Large intestine (tissue), 3 donors: ENCODE results near the gene PIK3R5. TPM values are rescaled to one million over a fixed set of nuclear protein-coding genes. Genes with fewer than 3 reads are reported as not detected.
"Not testable (repeated sequence)": the region's sequence is repeated elsewhere in the genome, so short reads cannot be mapped to it uniquely, and the experiment has no call there.

Source experiments
- DNase-seq, 2 donors: peaks; one replicate each; pipeline versions ENCODE4 v3.0.0 to v3.0.0-alpha.2; 2013
- H3K27ac ChIP-seq: one replicate; pipeline ENCODE4 v1.5.1; 2013; ENCODE audit warnings: low read length
- H3K27me3 ChIP-seq: 2 replicates; pipeline ENCODE4 v1.6.1; 2013; ENCODE audit warnings: low read length; ENCODE audit not compliant: control insufficient read depth, insufficient read depth
- H3K36me3 ChIP-seq: 2 replicates; pipeline ENCODE4 v1.6.1; 2013; ENCODE audit warnings: low read length; ENCODE audit not compliant: control insufficient read depth, insufficient read depth
- H3K4me1 ChIP-seq: one replicate; pipeline ENCODE4 v1.6.1; 2013; ENCODE audit warnings: low read length; ENCODE audit not compliant: control insufficient read depth, insufficient read depth
- H3K4me3 ChIP-seq: one replicate; pipeline ENCODE4 v1.5.1; 2013; ENCODE audit warnings: low read length
- H3K9me3 ChIP-seq: one replicate; pipeline ENCODE4 v1.6.1; 2013; ENCODE audit warnings: mild to moderate bottlenecking, low read depth, low read length, moderate library complexity; ENCODE audit not compliant: control insufficient read depth
- WGBS: methylation state at CpG from one replicate; pipeline ENCODE4 v1.1.5; 2013; ENCODE audit warnings: low lambda C conversion rate; ENCODE audit not compliant: insufficient coverage; 5-methylcytosine and 5-hydroxymethylcytosine counted together
- polyA plus RNA-seq: library from polyadenylated mRNA; unstranded; fragments of 120-200 nt; gene quantifications from one replicate; pipeline ENCODE4 v1.2.1, GENCODE V29; 2013

PIK3R5 gene
- polyA plus RNA-seq, 1 donor = 3.2 TPM

DNA sequence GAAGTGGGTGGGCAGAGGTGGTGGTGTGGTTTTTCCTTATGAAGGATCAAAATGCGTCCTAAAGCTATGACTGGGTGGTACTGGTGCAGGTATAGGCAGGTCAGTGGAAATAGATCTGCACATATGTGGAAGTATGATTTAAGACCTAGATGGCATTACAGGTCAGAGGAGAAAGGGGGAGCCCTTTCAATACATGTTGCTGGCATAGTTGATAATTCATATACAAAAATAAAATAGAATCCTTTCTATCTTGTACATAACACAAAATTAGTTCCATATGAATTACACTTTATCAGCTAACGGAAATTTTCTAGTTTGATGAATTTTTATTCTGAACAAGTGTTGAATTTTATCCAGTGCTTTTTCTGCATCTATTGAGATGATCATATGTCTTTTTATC is 20.8 kb upstream of the PIK3R5 start:
- no peaks in the 10 kb centered on the region for H3K9me3 ChIP-seq
- H3K27me3 ChIP-seq = no peaks in the 10 kb centered on the region
- no peak overlapping the region for H3K27ac ChIP-seq
- 100% methylated on average over 1 of the region's 2 CpGs for WGBS
- H3K4me3 ChIP-seq = no peak overlapping the region
- H3K36me3 ChIP-seq = no peaks in the 10 kb centered on the region
- no peaks in the 10 kb centered on the region for H3K4me1 ChIP-seq
- no peak for DNase-seq

DNA sequence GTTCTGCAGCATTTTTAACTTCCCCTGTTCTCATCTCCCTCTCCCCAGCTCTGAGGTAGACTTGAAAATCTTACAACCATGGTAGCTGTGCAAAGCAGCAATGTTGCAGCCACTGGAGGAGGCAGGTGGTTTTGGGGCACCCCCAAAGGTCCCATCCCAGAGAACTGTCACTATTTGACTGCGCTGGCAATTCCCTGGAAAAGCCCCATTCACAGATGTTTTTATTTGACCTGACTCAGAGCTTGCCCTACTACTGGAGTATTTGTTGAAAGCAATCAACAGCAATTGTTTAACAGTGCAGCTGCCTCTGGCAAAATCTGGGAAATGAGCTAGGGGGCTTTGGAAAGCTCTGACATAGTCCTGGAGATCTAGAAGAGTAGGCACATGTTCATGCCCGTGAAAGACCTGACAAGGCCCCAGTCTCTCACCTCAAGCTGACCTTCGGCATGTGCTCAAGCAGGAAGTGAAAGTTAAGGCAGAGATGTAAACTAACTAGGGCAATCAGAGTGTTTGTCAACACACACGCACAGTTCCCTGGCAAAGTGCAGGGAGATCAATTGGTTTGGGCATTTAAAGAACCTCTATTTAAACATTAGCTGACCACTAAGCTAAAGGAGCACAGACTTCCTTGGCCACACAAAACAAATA is 19.7 kb upstream of the PIK3R5 start:
- Histone ChIP-seq H3K4me3 (no peak overlapping the region), H3K36me3 (no peaks in the 10 kb centered on the region), H3K27ac (no peak overlapping the region), H3K4me1 (no peaks in the 10 kb centered on the region), H3K9me3 (no peaks in the 10 kb centered on the region), H3K27me3 (no peaks in the 10 kb centered on the region)
- WGBS = no CpG with 5 or more reads among the region's 4 CpGs
- no peak for DNase-seq

DNA sequence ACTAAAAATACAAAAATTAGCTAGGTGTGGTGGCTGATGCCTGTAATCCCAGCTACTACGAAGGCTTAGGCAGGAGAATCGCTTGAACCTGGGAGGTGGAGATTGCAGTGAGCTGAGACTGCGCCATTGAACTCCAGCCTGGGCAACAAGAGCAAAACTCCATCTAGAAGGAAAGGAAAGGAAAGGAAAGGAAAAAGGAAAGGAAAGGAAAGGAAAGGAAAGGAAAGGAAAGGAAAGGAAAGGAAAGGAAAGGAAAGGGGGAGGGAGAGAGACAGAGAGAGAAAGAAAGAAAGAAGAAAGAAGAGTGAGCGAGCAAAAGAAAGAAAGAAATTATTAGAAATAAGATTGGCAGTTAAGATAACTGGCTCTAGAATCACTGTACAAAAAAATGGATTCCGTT is 18.7 kb upstream of the PIK3R5 start:
- WGBS = 85% methylated on average over 5 of the region's 5 CpGs
- H3K27me3 ChIP-seq, DNase-seq, H3K9me3 ChIP-seq, H3K27ac ChIP-seq, H3K36me3 ChIP-seq, H3K4me1 ChIP-seq, H3K4me3 ChIP-seq: not testable (repeated sequence)

DNA sequence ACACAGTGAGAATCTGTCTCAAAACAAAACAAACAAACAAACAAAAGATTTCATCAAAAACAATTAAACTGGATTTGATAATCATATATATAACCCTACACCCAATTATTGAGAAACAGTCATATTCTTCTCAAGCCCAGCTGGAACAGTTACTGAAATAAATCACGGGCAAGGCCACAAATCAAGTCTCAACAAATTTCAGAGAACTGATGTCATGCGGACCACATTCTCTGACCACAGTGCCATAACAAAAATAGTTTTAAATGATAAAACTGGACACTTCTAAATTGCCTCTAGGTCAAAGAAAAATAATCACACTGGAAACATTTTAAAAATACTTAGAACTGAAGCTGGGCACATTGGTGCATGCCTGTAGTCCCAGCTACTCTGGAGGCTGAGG is 15.9 kb upstream of the PIK3R5 start:
- Histone ChIP-seq H3K4me1 (no peaks in the 10 kb centered on the region), H3K4me3 (no peak overlapping the region), H3K36me3 (no peaks in the 10 kb centered on the region), H3K27ac (no peak overlapping the region), H3K27me3 (no peaks in the 10 kb centered on the region), H3K9me3 (no peaks in the 10 kb centered on the region)
- no CpG with 5 or more reads among the region's 2 CpGs for WGBS
- DNase-seq = no peak

DNA sequence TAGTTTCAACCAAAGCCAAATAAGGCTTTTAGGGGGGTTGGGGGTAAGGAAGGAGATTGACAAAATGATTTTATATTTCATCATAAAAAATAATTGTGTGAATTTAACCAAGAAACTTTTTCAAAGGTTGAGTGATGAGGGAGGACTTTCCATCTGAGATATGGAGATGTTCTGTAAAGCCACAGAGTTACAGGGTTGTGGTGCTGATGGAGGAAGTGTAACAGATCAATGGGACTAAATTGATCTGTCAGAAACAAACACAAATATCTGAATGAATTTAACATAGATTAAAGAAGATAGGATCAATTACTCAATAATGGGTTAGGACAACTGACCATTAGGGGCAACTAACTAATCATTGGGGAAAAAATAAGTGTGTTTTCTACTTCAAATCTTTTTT is 14.2 kb upstream of the PIK3R5 start:
- no peaks in the 10 kb centered on the region for H3K27me3 ChIP-seq

DNA sequence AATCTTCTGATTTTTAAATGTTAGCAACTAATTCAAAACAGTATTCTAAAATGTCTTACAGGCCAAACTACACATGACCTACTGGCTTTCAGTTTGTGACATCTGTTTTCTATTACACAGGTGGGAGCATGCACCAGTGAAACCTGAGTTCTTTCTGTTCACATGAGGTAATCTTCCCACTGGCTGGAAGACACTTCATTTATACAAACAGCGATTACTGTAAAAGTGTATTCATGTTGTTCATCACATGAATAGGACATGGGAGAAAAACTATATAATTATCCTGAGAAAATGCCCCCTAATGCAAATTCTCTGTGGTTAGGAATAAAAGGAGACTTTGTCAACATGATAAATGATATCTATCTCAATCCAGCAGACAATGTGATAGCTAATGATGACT is 11.1 kb upstream of the PIK3R5 start:
- no peak overlapping the region for H3K4me3 ChIP-seq
- no peaks in the 10 kb centered on the region for H3K27me3 ChIP-seq
- H3K27ac ChIP-seq = no peak overlapping the region
- WGBS = no CpG with 5 or more reads among the region's 1 CpG
- H3K4me1 ChIP-seq = no peaks in the 10 kb centered on the region
- no peak for DNase-seq
- H3K36me3 ChIP-seq = no peaks in the 10 kb centered on the region
- H3K9me3 ChIP-seq = no peaks in the 10 kb centered on the region

More for the DNA sequence above, 14.2 kb upstream of the PIK3R5 start:
- H3K36me3 ChIP-seq = no peaks in the 10 kb centered on the region
- no peaks in the 10 kb centered on the region for H3K4me1 ChIP-seq
- no peak overlapping the region for H3K27ac ChIP-seq
- H3K9me3 ChIP-seq = no peaks in the 10 kb centered on the region
- DNase-seq = no peak
- H3K4me3 ChIP-seq = no peak overlapping the region

DNA sequence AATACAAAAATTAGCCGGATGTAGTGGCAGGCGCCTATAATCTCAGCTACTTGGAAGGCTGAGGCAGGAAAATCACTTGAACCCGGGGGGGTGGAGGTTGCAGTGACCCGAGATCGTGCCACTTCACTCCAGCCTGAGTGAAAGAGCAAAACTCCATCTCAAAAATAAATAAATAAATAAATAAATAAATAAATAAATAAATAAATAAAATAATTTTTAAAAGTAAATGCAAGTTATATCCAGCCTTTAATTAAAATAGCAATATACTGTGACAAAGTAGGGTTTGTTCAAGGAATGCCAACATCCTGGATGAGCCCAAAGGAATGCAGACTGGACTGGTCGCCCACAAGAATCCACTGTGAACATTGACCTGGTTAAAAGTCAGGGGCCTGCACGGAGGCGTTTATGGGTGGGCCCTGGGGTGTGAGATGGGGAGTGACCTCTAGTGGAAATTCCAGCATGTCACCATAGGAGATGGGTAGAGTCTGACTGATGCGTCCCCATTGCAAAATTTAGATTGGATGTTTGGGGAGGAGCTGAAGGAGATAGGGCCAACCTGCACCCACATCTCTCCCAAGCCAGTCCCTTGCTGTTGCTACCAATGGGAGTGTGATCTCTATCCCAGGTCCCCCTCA is 9.7 kb upstream of the PIK3R5 start:
- Histone ChIP-seq H3K36me3 (no peaks in the 10 kb centered on the region), H3K27me3 (no peaks in the 10 kb centered on the region), H3K4me1 (no peaks in the 10 kb centered on the region), H3K27ac (no peak overlapping the region), H3K4me3 (no peak overlapping the region), H3K9me3 (no peaks in the 10 kb centered on the region)
- DNase-seq = no peak
- 94% methylated on average over 3 of the region's 9 CpGs for WGBS

DNA sequence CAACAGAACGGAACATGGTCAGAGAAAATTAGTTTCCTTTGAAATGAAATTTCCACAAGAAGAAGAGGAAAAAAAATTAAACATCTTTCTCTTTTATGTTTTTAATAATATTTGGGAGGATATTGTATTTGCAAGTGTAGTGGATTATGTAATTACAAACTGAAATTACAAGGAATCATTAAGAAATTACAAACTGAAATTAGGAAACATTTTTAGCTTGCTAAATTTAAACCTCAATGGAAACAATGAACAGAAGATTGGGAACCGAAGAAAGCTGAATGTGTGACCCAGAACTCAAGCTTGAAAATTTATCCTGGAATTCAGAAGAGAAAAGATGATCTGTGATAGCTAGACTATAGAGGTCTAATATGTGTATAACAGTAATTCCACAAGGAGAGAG is 4.4 kb upstream of the PIK3R5 start:
- DNase-seq = no peak
- Histone ChIP-seq H3K4me3 (no peak overlapping the region), H3K9me3 (peaks cover 6% of the 10 kb centered on the region), H3K27ac (no peak overlapping the region), H3K27me3 (peaks cover 32% of the 10 kb centered on the region), H3K4me1 (peaks cover 3% of the 10 kb centered on the region), H3K36me3 (no peaks in the 10 kb centered on the region)
- 94% methylated on average over 2 of the region's 2 CpGs for WGBS

DNA sequence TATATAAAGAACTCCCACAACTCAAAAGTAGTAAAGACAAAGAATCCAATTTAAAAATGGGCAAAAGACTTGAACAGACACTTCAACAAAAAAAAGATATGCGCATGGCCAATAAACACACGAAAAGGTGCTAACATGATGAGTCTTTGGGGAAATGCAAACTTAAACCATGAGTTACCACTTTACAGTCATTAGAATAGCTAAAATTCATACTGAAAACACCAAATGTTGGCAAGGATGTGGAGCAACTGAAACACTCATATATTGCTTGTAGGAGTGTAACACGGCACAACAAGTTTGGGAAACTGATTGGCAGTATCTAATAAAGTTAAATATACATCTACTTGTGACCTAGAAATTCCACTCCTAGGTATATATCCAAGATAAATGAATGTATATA is 3.0 kb upstream of the PIK3R5 start:
- Histone ChIP-seq H3K27ac (no peak overlapping the region), H3K36me3 (no peaks in the 10 kb centered on the region), H3K4me3 (no peak overlapping the region), H3K27me3 (peaks cover 45% of the 10 kb centered on the region), H3K9me3 (peaks cover 7% of the 10 kb centered on the region), H3K4me1 (peaks cover 3% of the 10 kb centered on the region)
- no peak for DNase-seq
- WGBS = 100% methylated on average over 3 of the region's 3 CpGs

DNA sequence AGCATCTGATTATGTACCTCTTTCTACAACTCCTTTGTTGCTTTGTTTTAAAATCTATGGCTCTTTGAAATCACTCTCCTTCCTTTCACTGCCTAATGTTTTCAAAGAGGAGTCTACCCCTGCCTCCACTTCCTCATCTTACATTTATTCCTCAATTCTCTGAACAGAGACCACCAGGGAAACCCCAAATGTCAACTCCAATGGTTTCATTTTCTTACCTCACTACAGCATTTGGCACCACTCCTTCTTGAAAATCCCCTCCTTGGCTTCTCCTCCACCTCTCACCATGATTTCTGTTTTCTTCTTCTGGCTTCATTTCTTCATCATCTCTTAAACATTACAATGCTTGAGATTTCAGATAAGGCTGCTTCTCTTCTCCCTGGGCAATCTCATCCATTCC is 2.4 kb upstream of the PIK3R5 start:
- Histone ChIP-seq H3K9me3 (peaks cover 7% of the 10 kb centered on the region), H3K27ac (no peak overlapping the region), H3K4me3 (no peak overlapping the region), H3K4me1 (peaks cover 3% of the 10 kb centered on the region), H3K36me3 (no peaks in the 10 kb centered on the region), H3K27me3 (peaks cover 52% of the 10 kb centered on the region)
- no peak for DNase-seq

DNA sequence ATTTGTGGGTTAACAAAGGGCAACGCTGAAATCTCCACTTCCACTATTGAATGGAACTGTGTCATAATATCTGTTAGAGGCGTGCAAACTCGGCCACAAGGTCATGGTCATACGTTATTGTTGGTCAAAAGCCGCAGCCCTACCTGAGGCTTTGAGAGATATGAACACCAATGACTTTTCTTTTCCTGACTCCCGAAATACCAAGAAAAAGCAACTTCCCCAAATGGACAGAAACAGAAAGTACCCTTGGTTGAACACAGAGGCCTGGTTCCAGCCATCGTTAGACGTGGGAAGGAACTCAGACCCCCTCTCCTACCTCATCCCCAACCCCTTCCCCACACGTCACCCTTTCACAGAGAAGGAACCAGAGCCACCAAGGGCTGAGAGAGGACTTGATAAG is 1.4 kb upstream of the PIK3R5 start:
- WGBS = no CpG with 5 or more reads among the region's 9 CpGs
- H3K27me3 ChIP-seq = peaks cover 54% of the 10 kb centered on the region
- no peak for DNase-seq
- no peak overlapping the region for H3K4me3 ChIP-seq
- peaks cover 3% of the 10 kb centered on the region for H3K4me1 ChIP-seq
- H3K36me3 ChIP-seq = no peaks in the 10 kb centered on the region
- H3K9me3 ChIP-seq = peaks cover 7% of the 10 kb centered on the region
- H3K27ac ChIP-seq = no peak overlapping the region
